H1 (cell line): ENCODE data around the gene PTPN22. TPM values are rescaled to one million over a fixed set of nuclear protein-coding genes. Genes with fewer than 3 reads are reported as not detected.

ENCODE experiments used
- CTCF ChIA-PET: fragments of 300-600 bp; sonication (Branson Sonifier 250); formaldehyde crosslinking; loops from one replicate; lab custom pipeline; 2021; ENCODE audit not compliant: partially characterized antibody; lab: Charles Lee
- POLR2A ChIA-PET: fragments of 300-600 bp; sonication (Branson Sonifier 250); formaldehyde crosslinking; loops from one replicate; lab custom pipeline; 2021; ENCODE audit warnings: inconsistent platforms; ENCODE audit not compliant: partially characterized antibody; lab: Charles Lee
- DNase-seq, 2 experiments: peaks; one replicate each; pipeline versions ENCODE4 v3.0.0 to v3.0.0-alpha.2; 2010 to 2022; ENCODE audit warnings: low spot score in 2 of 2, low read depth in 1 of 2, mixed read lengths in 1 of 2
- FAIRE-seq: peaks from 2 replicates; lab custom pipeline; 2011; peaks lifted over from hg19 to GRCh38; lab: Jason Lieb, UNC
- H2AFZ ChIP-seq: 2 replicates; pipeline ENCODE4 v1.8.1; 2012; ENCODE audit warnings: low read length, inconsistent platforms
- H2AK5ac ChIP-seq: 2 replicates; pipeline ENCODE4 v1.6.1; 2013; ENCODE audit warnings: low read depth, low read length
- H2BK120ac ChIP-seq: replicated peaks from 2 replicates; pipeline ENCODE3; 2013; ENCODE audit warnings: low read depth, low read length, inconsistent platforms
- H2BK12ac ChIP-seq: 2 replicates; pipeline ENCODE4 v1.6.1; 2013; ENCODE audit warnings: low read depth, low read length
- H2BK15ac ChIP-seq: 2 replicates; pipeline ENCODE4 v1.6.1; 2013; ENCODE audit warnings: low read length
- H2BK20ac ChIP-seq: 2 replicates; pipeline ENCODE4 v1.6.1; 2013; ENCODE audit warnings: low read length
- H2BK5ac ChIP-seq: 2 replicates; pipeline ENCODE4 v1.6.1; 2013; ENCODE audit warnings: low read depth, low read length
- H3K14ac ChIP-seq: 2 replicates; pipeline ENCODE4 v1.6.1; 2013; ENCODE audit warnings: inconsistent platforms; ENCODE audit not compliant: insufficient read length
- H3K18ac ChIP-seq: 2 replicates; pipeline ENCODE4 v1.6.1; 2013; ENCODE audit warnings: low read length; ENCODE audit errors: extremely low read depth
- H3K23ac ChIP-seq: 2 replicates; pipeline ENCODE4 v1.6.1; 2013; ENCODE audit warnings: inconsistent platforms; ENCODE audit not compliant: insufficient read length
- H3K23me2 ChIP-seq: 2 replicates; pipeline ENCODE4 v1.6.1; 2013; ENCODE audit warnings: low read depth, low read length
- H3K27ac ChIP-seq: 2 replicates; pipeline ENCODE4 v1.6.1; 2011; ENCODE audit warnings: low read depth, low read length, inconsistent platforms
- H3K27me3 ChIP-seq, 4 experiments: replicated peaks in 1 of 4; 1 replicate in 1 of 4; 2 replicates in 3 of 4; pipeline versions ENCODE4 v1.6.1 to v1.8.1; 2011 to 2013; ENCODE audit warnings: low read length in 3 of 4, mild to moderate bottlenecking in 3 of 4, inconsistent platforms in 2 of 4, mixed read lengths in 2 of 4, moderate library complexity in 1 of 4; ENCODE audit not compliant: control insufficient read depth in 3 of 4, insufficient read depth in 3 of 4; ENCODE audit errors: extremely low read depth in 1 of 4
- H3K36me3 ChIP-seq, 4 experiments: 2 replicates each; pipeline versions ENCODE4 v1.6.1 to v1.8.1; 2011 to 2013; ENCODE audit warnings: mild to moderate bottlenecking in 4 of 4, low read length in 3 of 4, moderate library complexity in 2 of 4, control low read depth in 1 of 4, inconsistent platforms in 1 of 4; ENCODE audit not compliant: insufficient read depth in 4 of 4, control insufficient read depth in 2 of 4
- H3K4ac ChIP-seq: replicated peaks from 2 replicates; pipeline ENCODE3; 2013; ENCODE audit warnings: low read length, low read depth, mixed read lengths, inconsistent platforms; ENCODE audit not compliant: insufficient read length
- H3K4me1 ChIP-seq, 4 experiments: replicated peaks in 1 of 4; 1 replicate in 1 of 4; 2 replicates in 3 of 4; pipeline versions ENCODE4 v1.6.1 to v1.8.1; 2011 to 2013; ENCODE audit warnings: low read length in 3 of 4, inconsistent platforms in 2 of 4, mixed read lengths in 1 of 4; ENCODE audit not compliant: insufficient read depth in 4 of 4, control insufficient read depth in 3 of 4
- H3K4me2 ChIP-seq, 2 experiments: 2 replicates each; pipeline versions ENCODE4 v1.6.1 to v1.8.1; 2011 to 2013; ENCODE audit warnings: low read depth in 2 of 2, low read length in 2 of 2, control low read depth in 1 of 2, inconsistent platforms in 1 of 2, mild to moderate bottlenecking in 1 of 2; ENCODE audit not compliant: insufficient read depth in 1 of 2
- H3K4me3 ChIP-seq, 4 experiments: fragments of 200-600, 300-600 bp in 1 of 4; sonication (generic), shearing (Covaris generic), sonication (Bioruptor Twin) in 1 of 4; 2 replicates each; pipeline versions ENCODE4 v1.5.1 to v1.8.1; 2011 to 2016; ENCODE audit warnings: low read length in 4 of 4, low read depth in 3 of 4, control low read depth in 2 of 4, inconsistent platforms in 2 of 4, mild to moderate bottlenecking in 2 of 4, mixed read lengths in 1 of 4, moderate library complexity in 1 of 4; ENCODE audit not compliant: insufficient read depth in 2 of 4; ENCODE audit errors: extremely low read depth in 1 of 4
- H3K56ac ChIP-seq: replicated peaks from 2 replicates; pipeline ENCODE3; 2013; ENCODE audit warnings: low read depth, mild to moderate bottlenecking, mixed read lengths, low read length, inconsistent platforms; ENCODE audit not compliant: insufficient read length
- H3K79me1 ChIP-seq: 2 replicates; pipeline ENCODE4 v1.6.1; 2013; ENCODE audit warnings: low read depth, low read length, control low read depth
- H3K79me2 ChIP-seq, 2 experiments: 2 replicates each; pipeline versions ENCODE4 v1.6.1 to v1.8.1; 2012 to 2013; ENCODE audit warnings: low read length in 2 of 2, mild to moderate bottlenecking in 2 of 2, inconsistent platforms in 1 of 2; ENCODE audit not compliant: insufficient read depth in 2 of 2, control insufficient read depth in 1 of 2
- H3K9ac ChIP-seq, 4 experiments: replicated peaks in 1 of 4; 1 replicate in 1 of 4; 2 replicates in 3 of 4; pipeline versions ENCODE4 v1.6.1 to v1.8.1; 2011 to 2013; ENCODE audit warnings: low read depth in 3 of 4, low read length in 3 of 4, control low read depth in 2 of 4, mild to moderate bottlenecking in 2 of 4, moderate library complexity in 2 of 4, inconsistent platforms in 1 of 4; ENCODE audit errors: extremely low read depth in 1 of 4
- H3K9me3 ChIP-seq, 2 experiments: 2 replicates each; pipeline versions ENCODE4 v1.6.1 to v1.8.1; 2012 to 2013; ENCODE audit warnings: mild to moderate bottlenecking in 2 of 2, moderate library complexity in 2 of 2, control low read depth in 1 of 2, inconsistent platforms in 1 of 2, low read depth in 1 of 2, low read length in 1 of 2, mixed read lengths in 1 of 2; ENCODE audit not compliant: insufficient read depth in 2 of 2
- H4K20me1 ChIP-seq, 2 experiments: replicated peaks in 1 of 2; 2 replicates each; pipeline versions ENCODE3 to v1.8.1; 2011 to 2013; ENCODE audit warnings: inconsistent platforms in 2 of 2, low read length in 2 of 2, mild to moderate bottlenecking in 1 of 2; ENCODE audit not compliant: insufficient read depth in 2 of 2, control insufficient read depth in 1 of 2
- H4K5ac ChIP-seq: 2 replicates; pipeline ENCODE4 v1.6.1; 2013; ENCODE audit warnings: low read length, low read depth, mixed read lengths, inconsistent platforms; ENCODE audit not compliant: insufficient read length
- H4K8ac ChIP-seq: 2 replicates; pipeline ENCODE4 v1.8.0; 2013; ENCODE audit warnings: mild to moderate bottlenecking, moderate library complexity, low read length, inconsistent platforms; ENCODE audit not compliant: insufficient read depth; ENCODE audit errors: extremely low read depth
- H4K91ac ChIP-seq: replicated peaks from 2 replicates; pipeline ENCODE3; 2013; ENCODE audit warnings: low read length, mixed read lengths, inconsistent platforms; ENCODE audit not compliant: insufficient read length
- BRCA1 ChIP-seq: IDR thresholded peaks from 2 replicates; pipeline ENCODE4 v1.6.1; 2012; ENCODE audit warnings: low read depth, low read length, improper control_type of control experiment
- CHD1 ChIP-seq: IDR thresholded peaks from 2 replicates; pipeline ENCODE4 v1.6.1; 2012; ENCODE audit warnings: low read depth, low read length, improper control_type of control experiment
- CHD2 ChIP-seq: IDR thresholded peaks from 2 replicates; pipeline ENCODE4 v1.6.1; 2012; ENCODE audit warnings: low read length, improper control_type of control experiment
- EGR1 ChIP-seq: IDR thresholded peaks from 2 replicates; pipeline ENCODE4 v1.6.1; 2011; ENCODE audit warnings: low read depth, low read length, borderline replicate concordance
- GABPA ChIP-seq: IDR thresholded peaks from 2 replicates; pipeline ENCODE4 v1.6.1; 2011; ENCODE audit warnings: mild to moderate bottlenecking, low read length, moderate library complexity, borderline replicate concordance; ENCODE audit not compliant: insufficient read depth
- HDAC2 ChIP-seq, 2 experiments: fragments of 300-600 bp in 1 of 2; sonication (generic) in 1 of 2; IDR thresholded peaks; 2 replicates each; pipeline ENCODE4 v1.6.1; 2011 to 2012; ENCODE audit warnings: low read depth in 2 of 2, low read length in 2 of 2, mild to moderate bottlenecking in 2 of 2, moderate library complexity in 2 of 2, borderline replicate concordance in 1 of 2, inconsistent platforms in 1 of 2
- JUN ChIP-seq: IDR thresholded peaks from 2 replicates; pipeline ENCODE4 v1.6.1; 2011; ENCODE audit warnings: low read depth, mild to moderate bottlenecking, improper control_type of control experiment, low read length
- NRF1 ChIP-seq: IDR thresholded peaks from 2 replicates; pipeline ENCODE4 v1.6.1; 2011; ENCODE audit warnings: mild to moderate bottlenecking, low read depth, low read length, improper control_type of control experiment
- PHF8 ChIP-seq: fragments of 200-600 bp; sonication (generic); conservative IDR thresholded peaks from 2 replicates; pipeline ENCODE4 v1.7.1; 2012; ENCODE audit warnings: low read depth, mild to moderate bottlenecking, inconsistent platforms, low read length, moderate library complexity
- RBBP5 ChIP-seq: IDR thresholded peaks from 2 replicates; pipeline ENCODE4 v1.7.1; 2012; ENCODE audit warnings: low read depth, mild to moderate bottlenecking, inconsistent platforms, low read length, moderate library complexity, borderline replicate concordance
- RXRA ChIP-seq: IDR thresholded peaks from 2 replicates; pipeline ENCODE4 v1.6.1; 2011; ENCODE audit warnings: low read depth, mild to moderate bottlenecking, low read length, moderate library complexity; ENCODE audit not compliant: insufficient read depth
- SP2 ChIP-seq: IDR thresholded peaks from 2 replicates; pipeline ENCODE4 v1.6.1; 2012; ENCODE audit warnings: mild to moderate bottlenecking, low read length, inconsistent platforms
- SRF ChIP-seq: IDR thresholded peaks from 2 replicates; pipeline ENCODE4 v1.6.1; 2011; ENCODE audit warnings: mild to moderate bottlenecking, low read depth, low read length, moderate library complexity
- TBP ChIP-seq: IDR thresholded peaks from 2 replicates; pipeline ENCODE4 v1.6.1; 2011; ENCODE audit warnings: low read depth, low read length, improper control_type of control experiment
- ZNF274 ChIP-seq: IDR thresholded peaks from 2 replicates; pipeline ENCODE4 v1.7.0; 2012; ENCODE audit warnings: low read length, borderline replicate concordance; ENCODE audit errors: extremely low read depth
- WGBS, 2 experiments: shearing (Covaris generic) in 1 of 2; methylation state at CpG; one replicate each; pipeline versions ENCODE4 v1.1.6 to v1.1.7; 2013 to 2015; ENCODE audit warnings: low lambda C conversion rate in 2 of 2, mixed read lengths in 2 of 2, inconsistent platforms in 1 of 2, low coverage in 1 of 2, missing lambda C conversion rate in 1 of 2; ENCODE audit not compliant: insufficient replicate concordance in 2 of 2, insufficient coverage in 1 of 2, insufficient read length in 1 of 2; ENCODE audit errors: extremely low coverage in 1 of 2, missing lambda C conversion rate in 1 of 2; 5-methylcytosine and 5-hydroxymethylcytosine counted together
- polyA plus RNA-seq, 7 experiments: library from polyadenylated mRNA; depleted of rRNA in 3 of 7; stranded (reverse) in 5 of 7; unstranded in 2 of 7; fragments of >200 nt in 5 of 7; fragments of 200-250 nt in 2 of 7; gene quantifications; 1 replicate in 5 of 7; 2 replicates in 1 of 7; 4 replicates in 1 of 7; pipeline versions ENCODE4 v1.2.1 to v1.2.3, GENCODE V29; 2011 to 2013; ENCODE audit warnings: missing spikeins in 2 of 7, mixed read lengths in 2 of 7
- total RNA-seq: library from RNA; stranded (reverse); fragmentation: NEBNext Ultra II Directional; extraction: Animal tissue kit (Norgen Biotek cat#: 25700); gene quantifications from 2 replicates; pipeline ENCODE4 v1.2.1, GENCODE V29; 2021

The PTPN22 gene
- total and polyA plus RNA-seq, 2 of the 8 experiments (the other 6 are each of a cell fraction or from before 2014, with no cell fraction given), result not detected

GRCh38 chr1:113858418-113858817 is 13.1 kb downstream of the PTPN22 start:
- Histone ChIP-seq H2BK12ac (no peak overlapping the region), H3K9me3 (no peaks in the 10 kb centered on the region), H4K5ac (no peak overlapping the region), H2BK120ac (no peak overlapping the region), H3K27me3 (no peaks in the 10 kb centered on the region), H4K8ac (no peak overlapping the region), H3K79me1 (no peaks in the 10 kb centered on the region), H3K79me2 (no peaks in the 10 kb centered on the region), H3K4ac (no peak overlapping the region), H2BK5ac (no peak overlapping the region), H2BK15ac (no peak overlapping the region), H3K4me3 (no peak overlapping the region), H3K23ac (no peak overlapping the region), H4K91ac (no peak overlapping the region), H3K27ac (no peak overlapping the region), H2AK5ac (no peak overlapping the region), H4K20me1 (no peaks in the 10 kb centered on the region), H3K23me2 (no peaks in the 10 kb centered on the region), H3K4me1 (no peaks in the 10 kb centered on the region), H3K4me2 (no peak overlapping the region), H2BK20ac (no peak overlapping the region), H3K36me3 (no peaks in the 10 kb centered on the region), H3K14ac (no peak overlapping the region), H3K18ac (no peak overlapping the region), H3K56ac (no peak overlapping the region), H3K9ac (no peak overlapping the region), H2AFZ (no peak overlapping the region)
- CTCF ChIA-PET, result interaction anchor here (0.6 kb wide), 1 partner anchor 100 kb away, joined by 4 read pairs; no protein-coding TSS in a partner anchor
- POLR2A ChIA-PET, result no interaction called here
- no peak for FAIRE-seq
- DNase-seq, result no peak
- 100% methylated on average over 2 of the region's 3 CpGs; no CpG with 5 or more reads in 1 of the 2 experiments for WGBS, 2 experiments
- TF ChIP-seq BRCA1 (no peak), TBP (no peak), JUN (no peak), SRF (no peak), NRF1 (no peak), SP2 (no peak), EGR1 (no peak), GABPA (no peak), PHF8 (no peak), CHD2 (no peak), ZNF274 (no peak), RBBP5 (no peak), HDAC2 (IDR thresholded peaks at IDR 0.05; ENCODE audit: borderline replicate concordance in 1 of 2, low read depth in 2 of 2, low read length in 2 of 2) (no peak), CHD1 (no peak), RXRA (no peak)
